Right atrium auricular region (tissue), 2 donors: Measurements from ENCODE around the gene ANKRD33B. TPM values are rescaled to one million over a fixed set of nuclear protein-coding genes. Genes with fewer than 3 reads are reported as not detected.

Source experiments
- DNase-seq: peaks from one replicate; pipeline ENCODE4 v3.0.0-alpha.2; 2019; ENCODE audit warnings: low spot score
- H3K27ac ChIP-seq, 2 donors: fragments of 200-600 bp; sonication (generic); 1 replicate in 1 of 2; 2 replicates in 1 of 2; pipeline ENCODE4 v1.5.1; 2016 to 2019
- H3K27me3 ChIP-seq, 2 donors: fragments of 200-600 bp; sonication (generic); one replicate each; pipeline versions ENCODE4 v1.5.1 to v1.6.0; 2017 to 2019
- H3K36me3 ChIP-seq: fragments of 200-600 bp; sonication (generic); one replicate; pipeline ENCODE4 v1.5.1; 2016
- H3K4me1 ChIP-seq, 2 donors: fragments of 200-600 bp; sonication (generic); one replicate each; pipeline versions ENCODE4 v1.5.1 to v1.6.0; 2017 to 2019
- H3K4me3 ChIP-seq, 2 donors: fragments of 200-600 bp; sonication (generic); 1 replicate in 1 of 2; 2 replicates in 1 of 2; pipeline ENCODE4 v1.5.1; 2017 to 2019; ENCODE audit warnings: mild to moderate bottlenecking in 1 of 2, moderate library complexity in 1 of 2
- H3K9me3 ChIP-seq, 2 donors: fragments of 200-600 bp; sonication (generic); one replicate each; pipeline ENCODE4 v1.5.1; 2019
- CTCF ChIP-seq, 2 donors: fragments of 200-600 bp; sonication (generic); IDR thresholded peaks; one replicate each; pipeline ENCODE4 v1.5.1; 2019; ENCODE audit warnings: antibody characterized with exemption in 2 of 2
- total RNA-seq, 2 donors: library from RNA; depleted of rRNA; stranded (reverse); fragments of >200 nt; gene quantifications; one replicate each; pipeline ENCODE4 v1.1.0, GENCODE V29; 2016

ANKRD33B gene
- total RNA-seq, 2 donors from 2014 or later: 1.2 to 4.7 TPM

GRCh38 chr5:10660135-10660534, 96.3 kb downstream of the ANKRD33B start:
- Histone ChIP-seq H3K4me1 (peaks cover 0 to 5% of the 10 kb centered on the region in 2 donors), H3K27ac (no peak overlapping the region), H3K9me3 (no peaks in the 10 kb centered on the region), H3K36me3 (no peaks in the 10 kb centered on the region), H3K27me3 (no peaks in the 10 kb centered on the region), H3K4me3 (no peak overlapping the region)
- no peak for TF ChIP-seq CTCF (IDR thresholded peaks at IDR 0.05)
- no peak for DNase-seq

- DNase-seq: no peak
- Histone ChIP-seq H3K27ac (no peak overlapping the region), H3K36me3 (no peaks in the 10 kb centered on the region), H3K4me3 (no peak overlapping the region), H3K4me1 (peaks cover 0 to 5% of the 10 kb centered on the region in 2 donors), H3K27me3 (no peaks in the 10 kb centered on the region), H3K9me3 (no peaks in the 10 kb centered on the region)
- TF ChIP-seq CTCF (IDR thresholded peaks at IDR 0.05): no peak
Measured at GRCh38 chr5:10660720-10661387, 97.0 kb downstream of the ANKRD33B start.

- no peak for DNase-seq
- peaks cover 0 to 5% of the 10 kb centered on the region in 2 donors for H3K4me1 ChIP-seq
- TF ChIP-seq CTCF (IDR thresholded peaks at IDR 0.05): no peak
- no peak overlapping the region for H3K4me3 ChIP-seq
- no peaks in the 10 kb centered on the region for H3K9me3 ChIP-seq
- H3K27me3 ChIP-seq: no peaks in the 10 kb centered on the region
- H3K36me3 ChIP-seq: no peaks in the 10 kb centered on the region
- no peak overlapping the region for H3K27ac ChIP-seq
Measured at GRCh38 chr5:10661401-10661800, 97.5 kb downstream of the ANKRD33B start.

- TF ChIP-seq CTCF (IDR thresholded peaks at IDR 0.05): no peak
- H3K27ac ChIP-seq: no peak overlapping the region
- no peak for DNase-seq
Measured at GRCh38 chr5:10662083-10662482, 98.2 kb downstream of the ANKRD33B start.

GRCh38 chr5:10662661-10663488, 99.0 kb downstream of the ANKRD33B start:
- H3K27ac ChIP-seq: no peak overlapping the region
- no peaks in the 10 kb centered on the region for H3K27me3 ChIP-seq
- no peak overlapping the region for H3K4me3 ChIP-seq
- no peak for DNase-seq
- no peaks in the 10 kb centered on the region for H3K9me3 ChIP-seq
- H3K36me3 ChIP-seq: no peaks in the 10 kb centered on the region
- peaks cover 0 to 5% of the 10 kb centered on the region in 2 donors for H3K4me1 ChIP-seq
- no peak for TF ChIP-seq CTCF (IDR thresholded peaks at IDR 0.05)

More at GRCh38 chr5:10662083-10662482, 98.2 kb downstream of the ANKRD33B start:
- Histone ChIP-seq H3K9me3 (no peaks in the 10 kb centered on the region), H3K4me1 (peaks cover 0 to 5% of the 10 kb centered on the region in 2 donors), H3K4me3 (no peak overlapping the region), H3K36me3 (no peaks in the 10 kb centered on the region), H3K27me3 (no peaks in the 10 kb centered on the region)
